Body of pancreas (tissue), 4 donors: ENCODE results near the gene ORC1. TPM values are rescaled to one million over a fixed set of nuclear protein-coding genes. Genes with fewer than 3 reads are reported as not detected.

Experiments
- ATAC-seq: fragments of 150-250 bp; one replicate; pipeline ENCODE4 v1.9.1; 2016
- DNase-seq, 4 donors: peaks; one replicate each; pipeline ENCODE4 v3.0.0-alpha.2; 2019
- H3K27ac ChIP-seq, 4 donors: fragments of 200-600 bp; sonication (generic); 1 replicate in 3 of 4; 2 replicates in 1 of 4; pipeline versions ENCODE4 v1.5.1 to v1.6.1; 2016 to 2019; ENCODE audit warnings: mild to moderate bottlenecking in 1 of 4, mixed read lengths in 1 of 4, moderate library complexity in 1 of 4
- H3K27me3 ChIP-seq, 2 donors: fragments of 200-600 bp; sonication (generic); one replicate each; pipeline ENCODE4 v1.6.0; 2016; ENCODE audit warnings: mild to moderate bottlenecking in 1 of 2
- H3K36me3 ChIP-seq, 2 donors: fragments of 200-600 bp; sonication (generic); replicated peaks in 1 of 2; 2 replicates each; pipeline ENCODE4 v1.5.1; 2016; ENCODE audit warnings: low read depth in 2 of 2; ENCODE audit not compliant: insufficient read depth in 1 of 2
- H3K4me1 ChIP-seq: fragments of 200-600 bp; sonication (generic); one replicate; pipeline ENCODE4 v1.6.0; 2016
- H3K4me3 ChIP-seq, 2 donors: fragments of 200-600 bp; sonication (generic); 1 replicate in 1 of 2; 2 replicates in 1 of 2; pipeline ENCODE4 v1.5.1; 2016 to 2019
- H3K9me3 ChIP-seq, 3 donors: fragments of 200-600 bp; sonication (generic); 1 replicate in 2 of 3; 2 replicates in 1 of 3; pipeline ENCODE4 v1.5.1; 2016
- CTCF ChIP-seq, 7 experiments: fragments of 450-650 bp in 4 of 7; fragments of 200-600 bp in 3 of 7; sonication (generic) in 3 of 7; IDR thresholded peaks; one replicate each; pipeline ENCODE4 v1.5.1; 2016 to 2019; ENCODE audit warnings: antibody characterized with exemption in 7 of 7
- POLR2A ChIP-seq, 3 donors: fragments of 450-650 bp; IDR thresholded peaks; one replicate each; pipeline ENCODE4 v1.6.1; 2016; ENCODE audit warnings: antibody characterized with exemption in 3 of 3, mild to moderate bottlenecking in 2 of 3
- WGBS, 2 donors: methylation state at CpG; one replicate each; pipeline ENCODE4 v1.1.5; 2017; 5-methylcytosine and 5-hydroxymethylcytosine counted together
- intact Hi-C: fragments of 100-400 bp; cut with DNase I; formaldehyde crosslinking; loops from one replicate; pipeline ENCODE4 v1.15.1; 2023
- total RNA-seq, 2 donors: library from RNA; depleted of rRNA; stranded (reverse); fragments of >200 nt; gene quantifications; one replicate each; pipeline ENCODE4 v1.1.0, GENCODE V29; 2016

ORC1 gene
- total RNA-seq, 2 donors from 2014 or later, result 0.52 TPM; not detected in 1

GRCh38 chr1:52346653-52347052 is 57.6 kb downstream of the ORC1 start:
- intact Hi-C loops, result no loop called here
- Histone ChIP-seq H3K4me1 (no peaks in the 10 kb centered on the region), H3K36me3 (no peaks in the 10 kb centered on the region), H3K4me3 (no peak overlapping the region), H3K27ac (no peak overlapping the region), H3K27me3 (no peaks in the 10 kb centered on the region), H3K9me3 (no peaks in the 10 kb centered on the region)
- 83 to 88% methylated on average over 4 of the region's 4 CpGs for WGBS, 2 donors
- no peak for DNase-seq
- TF ChIP-seq CTCF (IDR thresholded peaks at IDR 0.05), result no peak
- no peak for TF ChIP-seq POLR2A (IDR thresholded peaks at IDR 0.05)
- ATAC-seq, result no peak

- WGBS, 2 donors, result 40 to 46% methylated on average over 2 of the region's 2 CpGs
- intact Hi-C loops, result no loop called here
- no peaks in the 10 kb centered on the region for H3K4me1 ChIP-seq
Observed at GRCh38 chr1:52345252-52345651, 59.0 kb downstream of the ORC1 start.

GRCh38 chr1:52343979-52344378 is 60.2 kb downstream of the ORC1 start:
- no peaks in the 10 kb centered on the region for H3K36me3 ChIP-seq
- H3K9me3 ChIP-seq, result no peaks in the 10 kb centered on the region
- H3K27ac ChIP-seq, result no peak overlapping the region
- DNase-seq, result no peak
- ATAC-seq, result no peak
- WGBS, 2 donors, result 86 to 89% methylated on average over 3 of the region's 3 CpGs
- H3K27me3 ChIP-seq, result no peaks in the 10 kb centered on the region
- no peak overlapping the region for H3K4me3 ChIP-seq
- TF ChIP-seq POLR2A (IDR thresholded peaks at IDR 0.05) (no peak), CTCF (IDR thresholded peaks at IDR 0.05) (no peak)
- H3K4me1 ChIP-seq, result no peaks in the 10 kb centered on the region
- intact Hi-C loops, result no loop called here

More at GRCh38 chr1:52345252-52345651, 59.0 kb downstream of the ORC1 start:
- Histone ChIP-seq H3K27ac (no peak overlapping the region), H3K27me3 (no peaks in the 10 kb centered on the region), H3K4me3 (no peak overlapping the region), H3K36me3 (no peaks in the 10 kb centered on the region), H3K9me3 (no peaks in the 10 kb centered on the region)
- TF ChIP-seq CTCF (IDR thresholded peaks at IDR 0.05) (no peak), POLR2A (IDR thresholded peaks at IDR 0.05) (no peak)
- ATAC-seq (no peak), DNase-seq (no peak)

- DNase-seq, result no peak
- intact Hi-C loops, result no loop called here
- H3K4me3 ChIP-seq, result no peak overlapping the region
- H3K27ac ChIP-seq, result no peak overlapping the region
- WGBS, 2 donors, result 76 to 100% methylated on average over 5 to 7 of the region's 7 CpGs
- H3K27me3 ChIP-seq, result no peaks in the 10 kb centered on the region
- TF ChIP-seq CTCF (IDR thresholded peaks at IDR 0.05) (no peak), POLR2A (IDR thresholded peaks at IDR 0.05) (no peak)
- no peaks in the 10 kb centered on the region for H3K9me3 ChIP-seq
- no peaks in the 10 kb centered on the region for H3K36me3 ChIP-seq
- ATAC-seq, result no peak
- H3K4me1 ChIP-seq, result no peaks in the 10 kb centered on the region
Observed at GRCh38 chr1:52341655-52342260, 62.5 kb downstream of the ORC1 start.

GRCh38 chr1:52337439-52337838 is 66.8 kb downstream of the ORC1 start:
- no peak overlapping the region for H3K27ac ChIP-seq
- ATAC-seq (no peak), DNase-seq (no peak)
- TF ChIP-seq CTCF (IDR thresholded peaks at IDR 0.05) (no peak), POLR2A (IDR thresholded peaks at IDR 0.05) (no peak)
- intact Hi-C loops, result no loop called here
- H3K27me3 ChIP-seq, result no peaks in the 10 kb centered on the region
- H3K4me3 ChIP-seq, result no peak overlapping the region
- H3K36me3 ChIP-seq, result peaks cover 0 to 2% of the 10 kb centered on the region in 2 donors
- 61 to 64% methylated on average over 2 of the region's 2 CpGs for WGBS, 2 donors
- H3K9me3 ChIP-seq, result no peaks in the 10 kb centered on the region
- H3K4me1 ChIP-seq, result no peaks in the 10 kb centered on the region
